ENCODE data around the gene RIBC2.

Gene RIBC2

DNA sequence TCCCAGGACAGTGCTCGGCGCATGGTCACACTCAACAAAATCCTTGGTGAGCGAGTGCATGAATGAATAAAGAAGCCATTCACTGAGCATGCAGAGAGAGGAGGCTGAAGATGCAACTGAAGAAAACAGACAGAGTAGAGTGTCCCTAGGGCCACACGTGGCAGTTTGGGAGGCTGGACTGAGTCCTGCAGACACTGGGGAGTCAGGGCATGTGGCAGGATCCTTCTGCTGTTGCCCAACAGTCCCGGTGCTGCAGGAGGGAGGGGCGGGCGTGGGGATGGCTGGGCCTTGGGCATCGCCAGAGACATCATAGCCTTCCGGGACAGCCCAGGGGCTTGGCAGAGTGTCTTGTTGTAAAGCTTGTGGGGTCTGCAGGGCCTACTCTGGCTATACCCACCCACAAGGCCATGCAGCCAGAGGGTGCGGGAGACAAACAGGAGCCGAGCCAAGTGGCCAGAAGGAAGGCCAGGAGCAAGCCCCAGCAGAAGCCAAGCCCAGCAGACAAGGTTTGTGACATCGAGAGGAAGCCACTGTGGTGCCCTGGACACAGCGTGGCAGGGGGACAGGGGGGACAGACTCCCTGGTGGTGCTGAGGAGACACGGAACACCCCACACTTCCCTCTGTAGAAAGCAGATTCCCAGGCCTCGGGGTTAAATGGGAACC, 62.5 kb downstream of the RIBC2 start:
- Histone ChIP-seq H2AFZ (no peak overlapping the region), H3K27me3 (ENCODE audit: control insufficient read depth, insufficient read depth, low read length) (no peaks in the 10 kb centered on the region), H3K36me3 (ENCODE audit: control insufficient read depth, insufficient read depth, low read length) (no peaks in the 10 kb centered on the region), H3K4me2 (ENCODE audit: low read length) (no peak overlapping the region), H3K79me2 (no peaks in the 10 kb centered on the region), H3K9me3 (ENCODE audit: control insufficient read depth, low read length) (no peaks in the 10 kb centered on the region), H3K4me1 (peaks cover 12% of the 10 kb centered on the region), H3K9ac (no peak overlapping the region), H3K4me3 (ENCODE audit: low read depth, low read length) (no peak overlapping the region), H3K27ac (peak overlapping the region; percentile 73)
- TF ChIP-seq, protein P1, sequence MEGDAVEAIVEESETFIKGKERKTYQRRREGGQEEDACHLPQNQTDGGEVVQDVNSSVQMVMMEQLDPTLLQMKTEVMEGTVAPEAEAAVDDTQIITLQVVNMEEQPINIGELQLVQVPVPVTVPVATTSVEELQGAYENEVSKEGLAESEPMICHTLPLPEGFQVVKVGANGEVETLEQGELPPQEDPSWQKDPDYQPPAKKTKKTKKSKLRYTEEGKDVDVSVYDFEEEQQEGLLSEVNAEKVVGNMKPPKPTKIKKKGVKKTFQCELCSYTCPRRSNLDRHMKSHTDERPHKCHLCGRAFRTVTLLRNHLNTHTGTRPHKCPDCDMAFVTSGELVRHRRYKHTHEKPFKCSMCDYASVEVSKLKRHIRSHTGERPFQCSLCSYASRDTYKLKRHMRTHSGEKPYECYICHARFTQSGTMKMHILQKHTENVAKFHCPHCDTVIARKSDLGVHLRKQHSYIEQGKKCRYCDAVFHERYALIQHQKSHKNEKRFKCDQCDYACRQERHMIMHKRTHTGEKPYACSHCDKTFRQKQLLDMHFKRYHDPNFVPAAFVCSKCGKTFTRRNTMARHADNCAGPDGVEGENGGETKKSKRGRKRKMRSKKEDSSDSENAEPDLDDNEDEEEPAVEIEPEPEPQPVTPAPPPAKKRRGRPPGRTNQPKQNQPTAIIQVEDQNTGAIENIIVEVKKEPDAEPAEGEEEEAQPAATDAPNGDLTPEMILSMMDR (IDR thresholded peaks at IDR 0.05): no peak

DNA sequence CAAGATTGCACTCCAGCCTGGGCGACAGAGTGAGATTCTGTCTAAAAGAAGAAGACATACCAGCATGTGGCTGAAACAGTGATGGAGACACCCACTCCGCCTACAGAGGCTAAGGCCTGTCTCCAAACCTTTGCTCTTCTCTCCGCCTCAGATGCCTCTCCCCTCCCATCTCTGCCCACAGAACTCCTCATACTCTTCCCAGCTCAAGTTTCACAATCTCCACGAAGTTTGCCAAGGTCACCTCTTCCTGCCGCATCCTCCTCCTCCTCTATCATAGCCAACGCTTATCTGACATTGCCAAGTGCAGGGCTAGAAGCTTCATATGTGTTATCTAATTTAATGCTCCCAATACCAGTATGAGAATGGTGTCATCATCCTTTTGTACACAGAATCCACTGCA, 63.3 kb downstream of the RIBC2 start:
- H3K4me1 ChIP-seq: peaks cover 12% of the 10 kb centered on the region
- no peaks in the 10 kb centered on the region for H3K36me3 ChIP-seq (ENCODE audit: control insufficient read depth, insufficient read depth, low read length)
- TF ChIP-seq, protein P1 (IDR thresholded peaks at IDR 0.05): no peak
- no peaks in the 10 kb centered on the region for H3K79me2 ChIP-seq
- H3K27me3 ChIP-seq (ENCODE audit: control insufficient read depth, insufficient read depth, low read length): no peaks in the 10 kb centered on the region
- H3K27ac ChIP-seq: peak overlapping the region; percentile 73
- peak overlapping the region; percentile 4 for H3K4me2 ChIP-seq (ENCODE audit: low read length)
- H2AFZ ChIP-seq: no peak overlapping the region
- no peak overlapping the region for H3K9ac ChIP-seq
- H3K4me3 ChIP-seq (ENCODE audit: low read depth, low read length): no peak overlapping the region
- H3K9me3 ChIP-seq (ENCODE audit: control insufficient read depth, low read length): no peaks in the 10 kb centered on the region

DNA sequence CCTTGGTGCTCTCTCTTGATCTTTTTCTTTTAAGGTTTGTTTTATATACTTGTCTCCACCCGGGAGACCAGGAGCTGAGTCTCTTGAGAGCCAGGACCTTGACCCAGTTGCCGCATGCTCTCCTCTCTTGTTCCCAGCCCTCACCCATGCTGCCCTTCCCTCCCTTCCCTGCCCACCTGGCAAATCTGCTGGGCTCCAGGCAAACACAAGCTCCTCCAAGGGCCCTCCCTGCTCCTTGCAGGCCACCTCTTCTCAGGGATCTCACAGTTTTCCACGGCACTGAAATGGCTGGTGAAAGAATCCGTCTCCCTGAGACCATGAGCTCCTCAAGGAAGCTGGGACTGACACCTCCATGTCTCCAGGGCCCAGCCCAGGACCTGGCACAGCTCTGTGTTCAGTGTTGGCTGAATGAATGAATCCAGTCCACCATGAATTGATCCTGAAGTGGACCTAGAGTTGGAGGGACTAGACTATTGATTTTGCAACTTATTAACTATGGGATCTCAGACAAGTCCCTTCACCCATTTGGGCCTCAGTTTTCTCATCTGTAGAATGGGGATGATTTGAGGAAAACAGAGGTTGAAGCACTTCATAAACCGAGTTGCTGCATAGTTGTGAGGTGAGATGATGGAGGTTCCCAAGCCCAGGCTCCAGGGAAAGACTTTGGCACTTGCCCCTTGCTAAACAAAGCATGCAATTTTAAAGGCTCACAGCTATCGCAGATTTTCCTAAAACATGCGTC, 64.0 kb downstream of the RIBC2 start:
- Histone ChIP-seq H3K4me2 (ENCODE audit: low read length) (no peak overlapping the region), H3K27ac (peak overlapping the region; percentile 73), H3K36me3 (ENCODE audit: control insufficient read depth, insufficient read depth, low read length) (no peaks in the 10 kb centered on the region), H3K4me3 (ENCODE audit: low read depth, low read length) (no peak overlapping the region), H3K79me2 (no peaks in the 10 kb centered on the region), H3K4me1 (peaks cover 12% of the 10 kb centered on the region), H3K9me3 (ENCODE audit: control insufficient read depth, low read length) (no peaks in the 10 kb centered on the region), H3K27me3 (ENCODE audit: control insufficient read depth, insufficient read depth, low read length) (no peaks in the 10 kb centered on the region), H2AFZ (peak overlapping the region; percentile 58), H3K9ac (no peak overlapping the region)
- TF ChIP-seq, protein P1 (IDR thresholded peaks at IDR 0.05): no peak

DNA sequence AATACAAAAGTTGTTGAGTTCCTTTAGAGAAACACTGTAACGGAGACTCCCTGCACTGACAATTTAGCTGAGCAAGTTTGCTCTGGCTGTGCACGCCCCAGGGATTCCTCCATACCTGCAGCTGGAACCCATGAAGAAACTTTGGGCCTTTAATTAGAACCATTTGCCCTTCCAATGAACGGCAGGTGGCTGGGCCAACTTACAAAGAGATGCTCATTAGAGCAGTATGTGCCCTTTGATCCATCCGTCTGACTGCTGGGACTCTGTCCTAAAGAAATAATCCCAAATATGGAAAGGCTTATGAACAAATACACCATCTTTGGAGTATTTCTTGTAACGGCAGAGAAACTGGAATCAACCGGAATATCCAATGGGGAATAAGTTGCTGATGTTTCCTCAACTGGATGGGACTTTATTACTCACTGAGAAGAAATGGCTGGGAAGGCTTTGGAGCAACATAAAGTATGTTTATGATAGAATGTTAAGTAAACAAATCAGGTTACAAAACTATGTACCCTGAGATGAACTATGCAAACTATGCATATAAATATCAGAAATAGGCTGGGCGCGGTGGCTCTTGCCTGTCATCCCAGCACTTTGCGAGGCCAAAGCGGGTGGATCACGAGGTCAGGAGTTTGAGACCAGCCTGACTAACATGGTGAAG, 64.7 kb downstream of the RIBC2 start:
- H2AFZ ChIP-seq: no peak overlapping the region
- H3K4me1 ChIP-seq: peaks cover 12% of the 10 kb centered on the region
- H3K27me3 ChIP-seq (ENCODE audit: control insufficient read depth, insufficient read depth, low read length): no peaks in the 10 kb centered on the region
- no peaks in the 10 kb centered on the region for H3K9me3 ChIP-seq (ENCODE audit: control insufficient read depth, low read length)
- H3K79me2 ChIP-seq: no peaks in the 10 kb centered on the region
- no peak overlapping the region for H3K4me3 ChIP-seq (ENCODE audit: low read depth, low read length)
- no peak overlapping the region for H3K9ac ChIP-seq
- no peaks in the 10 kb centered on the region for H3K36me3 ChIP-seq (ENCODE audit: control insufficient read depth, insufficient read depth, low read length)
- TF ChIP-seq, protein P1 (IDR thresholded peaks at IDR 0.05): no peak
- H3K4me2 ChIP-seq (ENCODE audit: low read length): no peak overlapping the region
- peak overlapping the region; percentile 73 for H3K27ac ChIP-seq

Measured in parathyroid adenoma (tissue), 2 donors.